ENCODE results near the gene LENEP. TPM values are rescaled to one million over a fixed set of nuclear protein-coding genes. Genes with fewer than 3 reads are reported as not detected.

Gene LENEP
- polyA plus RNA-seq, 1 donor (not counting 4 experiments of a cell fraction or from before 2014, with no cell fraction given): not detected

- Histone ChIP-seq H3K9ac (ENCODE audit: control insufficient read depth, extremely low read depth, insufficient read depth, low read length) (no peak overlapping the region), H3K4me3 (ENCODE audit: control insufficient read depth in 2 of 3, extremely low read depth in 1 of 3, insufficient read depth in 2 of 3, low read depth in 1 of 3, low read length in 3 of 3) (no peak overlapping the region), H4K20me1 (ENCODE audit: control insufficient read depth, extremely low read depth, insufficient read depth, low read length) (no peaks in the 10 kb centered on the region), H3K9me1 (ENCODE audit: control insufficient read depth, extremely low read depth, insufficient read depth, low read length) (peaks cover 3% of the 10 kb centered on the region), H3K36me3 (ENCODE audit: control insufficient read depth in 2 of 2, extremely low read depth in 1 of 2, insufficient read depth in 2 of 2, low read length in 2 of 2) (no peaks in the 10 kb centered on the region), H3K27me3 (ENCODE audit: control insufficient read depth, extremely low read depth, insufficient read depth, low read length) (no peaks in the 10 kb centered on the region), H3K9me3 (ENCODE audit: control insufficient read depth, low read depth, low read length) (no peaks in the 10 kb centered on the region), H3K27ac (ENCODE audit: control insufficient read depth, insufficient read depth, low read length) (no peak overlapping the region), H3K79me2 (ENCODE audit: control insufficient read depth, insufficient read depth, low read length) (no peaks in the 10 kb centered on the region), H2AFZ (ENCODE audit: control insufficient read depth, low read length) (no peak overlapping the region), H3K4me2 (ENCODE audit: control insufficient read depth, extremely low read depth, insufficient read depth, low read depth, low read length) (no peak overlapping the region), H3K4me1 (ENCODE audit: control insufficient read depth, extremely low read depth, insufficient read depth, low read length) (peaks cover 21% of the 10 kb centered on the region)
- dilution Hi-C loops (cut with MboI; ENCODE audit: extremely low pct_ligation_motif_present, low sequenced_read_pairs): no loop called here
- FAIRE-seq (no peak), DNase-seq (ENCODE audit: low read depth, low spot score) (no peak)
- TF ChIP-seq EZH2 (IDR thresholded peaks at IDR 0.05; ENCODE audit: low read length) (no peak), CTCF (optimal IDR thresholded peaks at IDR 0.05 in 1 of 3, IDR thresholded peaks at IDR 0.05 in 1 of 3, conservative IDR thresholded peaks at IDR 0.05 in 1 of 3; ENCODE audit: extremely low read depth in 1 of 3, insufficient read depth in 2 of 3, low read length in 3 of 3) (no peak)
Observed at GRCh38 chr1:155043793-155044192, 50.4 kb downstream of the LENEP start.

Small RNA genes within 50 kb of the gene (small RNA-seq; reads per million reads assigned to genes)
- 0 reads per million in 3 experiments for gene MIR4258 (ENCODE audit: insufficient read length in 3 of 3, low read depth in 3 of 3, low replicate concordance in 1 of 3)
- gene RF00017 (ENCODE audit: insufficient read length in 3 of 3, low read depth in 3 of 3, low replicate concordance in 1 of 3): 0 reads per million in 3 experiments

Other genes with a start within 250 kb of the LENEP start
- gene KCNN3, start 123.3 kb upstream of the LENEP start, polyA plus RNA-seq: 0.03 to 0.05 TPM (median 0.03 TPM) in 3 replicates
- gene PMVK, start 56.9 kb upstream of the LENEP start, polyA plus RNA-seq: 25.1 to 28.5 TPM (median 27.4 TPM) in 3 replicates
- 15.1 to 29.9 TPM (median 15.6 TPM) in 3 replicates for gene PBXIP1, start 37.5 kb upstream of the LENEP start, polyA plus RNA-seq
- 15.1 to 22.3 TPM (median 15.9 TPM) in 3 replicates for gene PYGO2, start 31.8 kb upstream of the LENEP start, polyA plus RNA-seq
- gene SHC1, start 22.8 kb upstream of the LENEP start, polyA plus RNA-seq: 245 to 385 TPM (median 272 TPM) in 3 replicates
- gene CKS1B, start 18.9 kb upstream of the LENEP start, polyA plus RNA-seq: 133 to 300 TPM (median 217 TPM) in 3 replicates
- gene FLAD1, start 10.2 kb upstream of the LENEP start, polyA plus RNA-seq: 44.7 to 101 TPM (median 51.4 TPM) in 3 replicates
- 15.3 to 51.8 TPM (median 20.9 TPM) in 3 replicates for gene ZBTB7B, start 9.2 kb downstream of the LENEP start, polyA plus RNA-seq
- gene DCST2, start 40.2 kb downstream of the LENEP start, polyA plus RNA-seq: 0.11 to 0.46 TPM (median 0.14 TPM) in 3 replicates
- 0.05 TPM in 1 of 3 replicates, not detected in the others for gene DCST1, start 40.2 kb downstream of the LENEP start, polyA plus RNA-seq
- gene ADAM15, start 57.7 kb downstream of the LENEP start, polyA plus RNA-seq: 130 to 280 TPM (median 131 TPM) in 3 replicates
- gene EFNA4, start 70.2 kb downstream of the LENEP start, polyA plus RNA-seq: 7.6 to 11.0 TPM (median 9.9 TPM) in 3 replicates
- 3.3 to 9.0 TPM (median 4.4 TPM) in 3 replicates for gene EFNA3, start 85.3 kb downstream of the LENEP start, polyA plus RNA-seq
- 33.2 to 116 TPM (median 77.5 TPM) in 3 replicates for gene EFNA1, start 134.3 kb downstream of the LENEP start, polyA plus RNA-seq
- 54.5 to 72.2 TPM (median 55.6 TPM) in 3 replicates for gene SLC50A1, start 142.3 kb downstream of the LENEP start, polyA plus RNA-seq
- gene DPM3, start 146.9 kb downstream of the LENEP start, polyA plus RNA-seq: 29.3 to 54.9 TPM (median 32.3 TPM) in 3 replicates
- 99.1 to 183 TPM (median 127 TPM) in 3 replicates for gene KRTCAP2, start 179.7 kb downstream of the LENEP start, polyA plus RNA-seq
- gene TRIM46, start 180.3 kb downstream of the LENEP start, polyA plus RNA-seq: 1.6 to 4.5 TPM (median 1.7 TPM) in 3 replicates
- gene THBS3, start 214.3 kb downstream of the LENEP start, polyA plus RNA-seq: 14.4 to 36.0 TPM (median 16.2 TPM) in 3 replicates
- gene MTX1, start 215.1 kb downstream of the LENEP start, polyA plus RNA-seq: 43.4 to 69.9 TPM (median 59.5 TPM) in 3 replicates

All from keratinocyte (primary cell).